ENCODE results near the gene DNAAF8. TPM values are rescaled to one million over a fixed set of nuclear protein-coding genes. Genes with fewer than 3 reads are reported as not detected.

The DNAAF8 gene
- polyA plus RNA-seq, 3 donors: 0.04 to 0.36 TPM; not detected in 1

DNA sequence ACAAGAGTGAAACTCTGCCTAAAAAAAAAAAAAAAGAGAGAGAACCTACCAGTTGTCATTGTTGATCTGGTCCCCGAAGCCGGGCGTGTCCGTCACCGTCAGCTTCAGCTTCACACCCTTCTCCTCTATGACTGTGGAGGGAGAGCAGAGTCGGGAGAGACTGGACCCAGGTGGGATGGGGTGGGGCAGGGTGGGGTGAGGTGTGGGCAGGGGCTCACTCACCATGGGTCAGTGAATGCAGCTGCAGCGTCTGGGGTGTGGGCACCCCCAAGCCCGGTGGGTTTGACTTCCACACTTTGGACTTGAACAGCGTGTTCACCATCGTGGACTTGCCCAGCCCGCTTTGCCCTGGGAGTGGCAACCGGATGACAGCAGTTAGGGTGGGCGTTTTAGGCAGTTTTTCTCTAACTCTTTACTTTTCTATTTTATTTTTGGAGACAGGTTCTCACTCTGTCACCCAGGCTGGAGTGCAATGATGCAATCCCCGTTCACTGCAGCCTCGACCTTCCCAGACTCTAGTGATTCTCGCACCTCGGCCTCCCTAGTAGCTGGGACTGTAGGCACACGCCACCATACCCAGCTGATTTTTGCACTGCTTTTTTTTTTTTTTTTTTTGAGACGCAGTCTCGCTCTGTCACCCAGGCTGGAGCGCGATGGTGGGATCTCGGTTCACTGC, 51.6 kb downstream of the DNAAF8 start:
- Histone ChIP-seq H3K36me3 (replicated peaks in 1 of 2; ENCODE audit: control insufficient read depth in 1 of 2, insufficient read depth in 2 of 2, low read length in 2 of 2) (no peaks in the 10 kb centered on the region), H3K4me1 (ENCODE audit: control insufficient read depth in 1 of 2, insufficient read depth in 2 of 2, low read length in 2 of 2) (peaks cover 13 to 17% of the 10 kb centered on the region in 2 donors), H3K79me2 (ENCODE audit: insufficient read depth, low read length) (no peaks in the 10 kb centered on the region), H2AFZ (ENCODE audit: insufficient read depth, low read depth, low read length, poor library complexity, severe bottlenecking) (no peak overlapping the region), H3K27me3 (ENCODE audit: control insufficient read depth in 2 of 2, insufficient read depth in 2 of 2, low read length in 2 of 2) (no peaks in the 10 kb centered on the region), H3K4me2 (replicated peaks; ENCODE audit: extremely low read depth, low read length, poor library complexity, severe bottlenecking) (no peak overlapping the region), H4K20me1 (ENCODE audit: insufficient read depth, low read length) (no peaks in the 10 kb centered on the region), H3K4me3 (replicated peaks in 1 of 3; ENCODE audit: low read depth in 2 of 3, low read length in 3 of 3) (no peak overlapping the region), H3K9ac (ENCODE audit: insufficient read depth, low read length, poor library complexity, severe bottlenecking) (no peak overlapping the region), H3K9me3 (replicated peaks in 1 of 2; ENCODE audit: control insufficient read depth in 1 of 2, insufficient read depth in 1 of 2, low read length in 2 of 2) (no peaks in the 10 kb centered on the region), H3K27ac (ENCODE audit: low read depth in 1 of 2, low read length in 2 of 2) (no peak overlapping the region)
- DNase-seq: no peak
- intact Hi-C loops (cut with micrococcal nuclease): no loop called here
- H3K27ac Mint-ChIP-seq: no peak overlapping the region
- WGBS (ENCODE audit: insufficient coverage): 95% methylated on average over 8 of the region's 23 CpGs
- H3K4me3 Mint-ChIP-seq: no peak overlapping the region
- TF ChIP-seq, protein P1, sequence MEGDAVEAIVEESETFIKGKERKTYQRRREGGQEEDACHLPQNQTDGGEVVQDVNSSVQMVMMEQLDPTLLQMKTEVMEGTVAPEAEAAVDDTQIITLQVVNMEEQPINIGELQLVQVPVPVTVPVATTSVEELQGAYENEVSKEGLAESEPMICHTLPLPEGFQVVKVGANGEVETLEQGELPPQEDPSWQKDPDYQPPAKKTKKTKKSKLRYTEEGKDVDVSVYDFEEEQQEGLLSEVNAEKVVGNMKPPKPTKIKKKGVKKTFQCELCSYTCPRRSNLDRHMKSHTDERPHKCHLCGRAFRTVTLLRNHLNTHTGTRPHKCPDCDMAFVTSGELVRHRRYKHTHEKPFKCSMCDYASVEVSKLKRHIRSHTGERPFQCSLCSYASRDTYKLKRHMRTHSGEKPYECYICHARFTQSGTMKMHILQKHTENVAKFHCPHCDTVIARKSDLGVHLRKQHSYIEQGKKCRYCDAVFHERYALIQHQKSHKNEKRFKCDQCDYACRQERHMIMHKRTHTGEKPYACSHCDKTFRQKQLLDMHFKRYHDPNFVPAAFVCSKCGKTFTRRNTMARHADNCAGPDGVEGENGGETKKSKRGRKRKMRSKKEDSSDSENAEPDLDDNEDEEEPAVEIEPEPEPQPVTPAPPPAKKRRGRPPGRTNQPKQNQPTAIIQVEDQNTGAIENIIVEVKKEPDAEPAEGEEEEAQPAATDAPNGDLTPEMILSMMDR (IDR thresholded peaks at IDR 0.05): no peak
- H3K36me3 Mint-ChIP-seq: no peaks in the 10 kb centered on the region
- no peaks in the 10 kb centered on the region for H3K9me3 Mint-ChIP-seq
- peaks cover 4 to 6% (median 5%) of the 10 kb centered on the region in 3 donors for H3K27me3 Mint-ChIP-seq (ENCODE audit: low read depth in 3 of 3)
- peaks cover 20% of the 10 kb centered on the region for H3K4me1 Mint-ChIP-seq

DNA sequence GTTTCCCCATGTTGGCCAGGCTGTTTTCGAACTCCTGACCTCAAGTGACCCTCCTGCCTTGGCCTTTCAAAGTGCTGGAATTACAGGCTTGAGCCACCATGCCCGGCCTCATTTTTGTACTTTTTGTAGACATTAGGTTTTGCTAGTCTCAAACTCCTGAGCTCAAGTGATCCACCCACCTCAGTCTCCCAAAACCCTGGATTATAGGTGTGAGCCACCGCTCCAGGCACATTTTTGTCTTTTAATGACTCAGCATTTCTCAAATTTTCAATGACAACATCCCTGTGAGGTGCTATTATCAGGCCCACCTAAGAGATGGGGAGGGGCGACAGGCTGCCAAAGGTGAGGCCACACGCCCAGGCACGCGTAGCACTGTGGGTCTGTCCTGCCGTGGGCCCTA, 52.7 kb downstream of the DNAAF8 start:
- intact Hi-C loops (cut with micrococcal nuclease): no loop called here
- Histone ChIP-seq H3K4me3 (replicated peaks in 1 of 3; ENCODE audit: low read depth in 2 of 3, low read length in 3 of 3) (no peak overlapping the region), H3K9me3 (replicated peaks in 1 of 2; ENCODE audit: control insufficient read depth in 1 of 2, insufficient read depth in 1 of 2, low read length in 2 of 2) (no peaks in the 10 kb centered on the region), H3K4me2 (replicated peaks; ENCODE audit: extremely low read depth, low read length, poor library complexity, severe bottlenecking) (no peak overlapping the region), H3K79me2 (ENCODE audit: insufficient read depth, low read length) (no peaks in the 10 kb centered on the region), H4K20me1 (ENCODE audit: insufficient read depth, low read length) (no peaks in the 10 kb centered on the region), H3K4me1 (ENCODE audit: control insufficient read depth in 1 of 2, insufficient read depth in 2 of 2, low read length in 2 of 2) (peaks cover 8 to 10% of the 10 kb centered on the region in 2 donors), H3K27ac (ENCODE audit: low read depth in 1 of 2, low read length in 2 of 2) (no peak overlapping the region), H3K9ac (ENCODE audit: insufficient read depth, low read length, poor library complexity, severe bottlenecking) (no peak overlapping the region), H3K36me3 (replicated peaks in 1 of 2; ENCODE audit: control insufficient read depth in 1 of 2, insufficient read depth in 2 of 2, low read length in 2 of 2) (no peaks in the 10 kb centered on the region), H3K27me3 (ENCODE audit: control insufficient read depth in 2 of 2, insufficient read depth in 2 of 2, low read length in 2 of 2) (no peaks in the 10 kb centered on the region), H2AFZ (ENCODE audit: insufficient read depth, low read depth, low read length, poor library complexity, severe bottlenecking) (no peak overlapping the region)
- TF ChIP-seq, protein P1 (IDR thresholded peaks at IDR 0.05): no peak
- 100% methylated on average over 3 of the region's 8 CpGs for WGBS (ENCODE audit: insufficient coverage)
- H3K4me3 Mint-ChIP-seq: no peak overlapping the region
- peaks cover 14% of the 10 kb centered on the region for H3K4me1 Mint-ChIP-seq
- peaks cover 1 to 6% (median 5%) of the 10 kb centered on the region in 3 donors for H3K27me3 Mint-ChIP-seq (ENCODE audit: low read depth in 3 of 3)
- peak overlapping the region in 1 of 7 donors; percentile 63 for H3K27ac Mint-ChIP-seq
- peaks cover 0 to 2% (median 0%) of the 10 kb centered on the region in 7 donors for H3K9me3 Mint-ChIP-seq
- no peak for DNase-seq
- no peaks in the 10 kb centered on the region for H3K36me3 Mint-ChIP-seq
